SU-DHL-6 (cell line): ENCODE measurements around the gene TRIM59.

Experiments used
- H2AFZ ChIP-seq: fragments of 200-600 bp; sonication (generic); 2 replicates; pipeline ENCODE4 v1.6.1; 2014; ENCODE audit warnings: low read depth, mild to moderate bottlenecking, moderate library complexity, mixed read lengths, antibody characterized with exemption, low read length; ENCODE audit not compliant: severe bottlenecking
- H3F3A ChIP-seq: fragments of 200-600 bp; shearing (Covaris generic); 2 replicates; pipeline ENCODE4 v1.6.0; 2016; ENCODE audit warnings: antibody characterized with exemption, mild to moderate bottlenecking; ENCODE audit not compliant: insufficient read depth
- H3K27ac ChIP-seq: fragments of 200-600 bp; sonication (generic); 2 replicates; pipeline ENCODE4 v1.5.1; 2016; ENCODE audit warnings: low read depth, mild to moderate bottlenecking, low read length, moderate library complexity, mixed read lengths
- H3K27me3 ChIP-seq: fragments of 200-600 bp; sonication (generic), shearing (Covaris generic); 2 replicates; pipeline ENCODE4 v1.6.0; 2014; ENCODE audit warnings: mild to moderate bottlenecking, low read length
- H3K36me3 ChIP-seq: fragments of 200-600 bp; sonication (generic); 2 replicates; pipeline ENCODE4 v1.6.1; 2014; ENCODE audit warnings: mild to moderate bottlenecking, low read length, mixed read lengths
- H3K4me2 ChIP-seq: fragments of 300-600, 200-600 bp; shearing (Covaris generic), sonication (generic); 2 replicates; pipeline ENCODE4 v1.6.0; 2014; ENCODE audit warnings: low read length, low read depth, mild to moderate bottlenecking; ENCODE audit not compliant: poor library complexity, severe bottlenecking
- H3K4me3 ChIP-seq: fragments of 200-600 bp; sonication (generic); 2 replicates; pipeline ENCODE4 v1.5.1; 2014; ENCODE audit warnings: antibody characterized with exemption, low read length, mild to moderate bottlenecking, mixed read lengths; ENCODE audit not compliant: insufficient read depth, poor library complexity, severe bottlenecking
- H3K79me2 ChIP-seq: fragments of 200-600 bp; sonication (generic); 2 replicates; pipeline ENCODE4 v1.6.1; 2014; ENCODE audit warnings: mild to moderate bottlenecking, low read length, moderate library complexity; ENCODE audit not compliant: insufficient read depth
- H3K9ac ChIP-seq: fragments of 200-600 bp; sonication (generic); 2 replicates; pipeline ENCODE4 v1.7.0; 2014; ENCODE audit warnings: mild to moderate bottlenecking, low read length
- H3K9me2 ChIP-seq: fragments of 200-600 bp; sonication (generic); replicated peaks from 2 replicates; pipeline ENCODE4 v1.6.1; 2014; ENCODE audit warnings: low read length; ENCODE audit not compliant: insufficient read depth
- H3K9me3 ChIP-seq: fragments of 200-600 bp; sonication (generic); 2 replicates; pipeline ENCODE4 v1.6.1; 2014; ENCODE audit warnings: low read length, mixed read lengths; ENCODE audit not compliant: insufficient read depth
- H4K20me1 ChIP-seq: fragments of 200-600 bp; sonication (generic); 2 replicates; pipeline ENCODE4 v1.6.1; 2014; ENCODE audit warnings: low read depth, mild to moderate bottlenecking, antibody characterized with exemption, low read length, moderate library complexity, mixed read lengths
- CTCF ChIP-seq: fragments of 200-600 bp; sonication (generic); IDR thresholded peaks from one replicate; pipeline ENCODE4 v1.5.1; 2017; ENCODE audit warnings: antibody characterized with exemption, mild to moderate bottlenecking, low read length, moderate library complexity; ENCODE audit not compliant: insufficient read depth, poor library complexity, severe bottlenecking
- EZH2phosphoT487 ChIP-seq: fragments of 200-600 bp; sonication (generic), shearing (Covaris generic); conservative IDR thresholded peaks from 2 replicates; pipeline ENCODE4 v1.6.1; 2018; ENCODE audit warnings: mild to moderate bottlenecking, antibody characterized with exemption, low read length, moderate library complexity, mixed read lengths

Gene TRIM59

GRCh38 chr3:160449636-160450598 is at the start of gene TRIM59:
TRIM59 (minus strand) TSS chr3:160449786; CDS start chr3:160439183, 10,603 bp downstream.
- Histone ChIP-seq H2AFZ (peak within 1 kb of the TSS; percentile 73), H3K9me2 (no peaks in the 10 kb centered on the region), H3K4me3 (peak within 1 kb of the TSS; percentile 96), H3K9me3 (no peaks in the 10 kb centered on the region), H4K20me1 (no peaks in the 10 kb centered on the region), H3K27ac (peak within 1 kb of the TSS; percentile 90), H3K4me2 (peak within 1 kb of the TSS; percentile 100), H3K9ac (peak within 1 kb of the TSS; percentile 98), H3F3A (peaks cover 9% of the 10 kb centered on the region; the same call in 1 of the 2 replicates), H3K79me2 (peaks cover 46% of the 10 kb centered on the region), H3K27me3 (no peaks in the 10 kb centered on the region), H3K36me3 (peaks cover 30% of the 10 kb centered on the region)
- TF ChIP-seq CTCF (no peak), EZH2phosphoT487 (no peak)

GRCh38 chr3:160498202-160498601 is 48.6 kb upstream of the TRIM59 start:
- Histone ChIP-seq H3K27me3 (no peaks in the 10 kb centered on the region), H3K9ac (no peak overlapping the region), H3K27ac (no peak overlapping the region), H2AFZ (no peak overlapping the region), H3K36me3 (peaks cover 22% of the 10 kb centered on the region; the same call in 1 of the 2 replicates), H3F3A (no peaks in the 10 kb centered on the region), H3K4me2 (no peak overlapping the region), H3K9me2 (no peaks in the 10 kb centered on the region), H3K79me2 (no peaks in the 10 kb centered on the region), H3K9me3 (no peaks in the 10 kb centered on the region), H3K4me3 (no peak overlapping the region), H4K20me1 (no peaks in the 10 kb centered on the region)
- TF ChIP-seq CTCF (no peak), EZH2phosphoT487 (no peak)

GRCh38 chr3:160490166-160490565 is 40.6 kb upstream of the TRIM59 start:
- Histone ChIP-seq H2AFZ (no peak overlapping the region), H4K20me1 (no peaks in the 10 kb centered on the region), H3F3A (0 out of 2 replicates have a peak, but pooled peaks cover 4% of the 10 kb centered on the region), H3K9me3 (no peaks in the 10 kb centered on the region), H3K79me2 (no peaks in the 10 kb centered on the region), H3K9ac (no peak overlapping the region), H3K4me3 (no peak overlapping the region), H3K4me2 (no peak overlapping the region), H3K27me3 (no peaks in the 10 kb centered on the region), H3K27ac (no peak overlapping the region), H3K9me2 (no peaks in the 10 kb centered on the region), H3K36me3 (no peaks in the 10 kb centered on the region)
- TF ChIP-seq CTCF (no peak), EZH2phosphoT487 (no peak)
